ENCODE data around the gene FANCD2OS.

DNA sequence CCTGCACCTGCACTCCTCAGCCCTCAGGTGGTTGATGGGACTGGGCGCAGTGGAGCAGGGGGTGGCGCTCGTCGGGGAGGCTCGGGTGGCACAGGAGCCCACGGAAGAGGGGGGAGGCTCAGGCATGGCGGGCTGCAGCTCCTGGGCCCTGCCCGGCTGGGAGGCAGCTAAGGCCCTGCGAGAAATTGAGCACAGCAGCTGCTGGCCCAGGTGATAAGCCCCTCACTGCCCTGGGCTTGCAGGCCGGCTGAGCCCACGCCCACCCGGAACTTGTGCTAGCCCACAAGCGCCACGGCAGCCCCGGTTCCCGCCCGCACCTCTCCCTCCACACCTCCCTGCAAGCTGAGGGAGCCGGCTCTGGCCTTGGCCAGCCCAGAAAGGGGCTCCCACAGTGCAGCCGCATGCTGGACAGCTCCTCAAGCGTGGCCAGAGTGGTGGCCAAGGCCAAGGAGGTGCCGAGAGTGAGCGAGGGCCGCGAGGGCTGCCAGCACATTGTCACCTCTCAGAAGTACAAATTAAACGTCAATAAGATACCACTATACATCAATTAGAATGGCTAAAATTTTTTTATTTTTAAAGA is 28.5 kb upstream of the FANCD2OS start:
- TF ChIP-seq, protein P1, sequence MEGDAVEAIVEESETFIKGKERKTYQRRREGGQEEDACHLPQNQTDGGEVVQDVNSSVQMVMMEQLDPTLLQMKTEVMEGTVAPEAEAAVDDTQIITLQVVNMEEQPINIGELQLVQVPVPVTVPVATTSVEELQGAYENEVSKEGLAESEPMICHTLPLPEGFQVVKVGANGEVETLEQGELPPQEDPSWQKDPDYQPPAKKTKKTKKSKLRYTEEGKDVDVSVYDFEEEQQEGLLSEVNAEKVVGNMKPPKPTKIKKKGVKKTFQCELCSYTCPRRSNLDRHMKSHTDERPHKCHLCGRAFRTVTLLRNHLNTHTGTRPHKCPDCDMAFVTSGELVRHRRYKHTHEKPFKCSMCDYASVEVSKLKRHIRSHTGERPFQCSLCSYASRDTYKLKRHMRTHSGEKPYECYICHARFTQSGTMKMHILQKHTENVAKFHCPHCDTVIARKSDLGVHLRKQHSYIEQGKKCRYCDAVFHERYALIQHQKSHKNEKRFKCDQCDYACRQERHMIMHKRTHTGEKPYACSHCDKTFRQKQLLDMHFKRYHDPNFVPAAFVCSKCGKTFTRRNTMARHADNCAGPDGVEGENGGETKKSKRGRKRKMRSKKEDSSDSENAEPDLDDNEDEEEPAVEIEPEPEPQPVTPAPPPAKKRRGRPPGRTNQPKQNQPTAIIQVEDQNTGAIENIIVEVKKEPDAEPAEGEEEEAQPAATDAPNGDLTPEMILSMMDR (IDR thresholded peaks at IDR 0.05; ENCODE audit: insufficient read depth, low read length, poor library complexity, severe bottlenecking) = no peak
- TF ChIP-seq EZH2phosphoT487 (conservative IDR thresholded peaks at IDR 0.05; ENCODE audit: low read length) = no peak
